Suprapubic skin (tissue), 4 donors: ENCODE data around the gene ZMAT3. TPM values are rescaled to one million over a fixed set of nuclear protein-coding genes. Genes with fewer than 3 reads are reported as not detected.

ENCODE experiments used
- DNase-seq, 2 donors: peaks; one replicate each; pipeline ENCODE4 v3.0.0-alpha.2; 2019; ENCODE audit warnings: low spot score in 2 of 2
- H3K27ac ChIP-seq: fragments of 200-600 bp; sonication (generic); one replicate; pipeline ENCODE4 v1.5.1; 2019
- H3K27me3 ChIP-seq: fragments of 200-600 bp; sonication (generic); one replicate; pipeline ENCODE4 v1.5.1; 2019
- H3K36me3 ChIP-seq: fragments of 200-600 bp; sonication (generic); one replicate; pipeline ENCODE4 v1.5.1; 2019
- H3K4me1 ChIP-seq: fragments of 200-600 bp; sonication (generic); one replicate; pipeline ENCODE4 v1.5.1; 2019
- H3K4me3 ChIP-seq: fragments of 200-600 bp; sonication (generic); one replicate; pipeline ENCODE4 v1.5.1; 2019; ENCODE audit warnings: mild to moderate bottlenecking
- H3K9me3 ChIP-seq: fragments of 200-600 bp; sonication (generic); one replicate; pipeline ENCODE4 v1.5.1; 2019
- CTCF ChIP-seq, 2 donors: fragments of 200-600 bp in 1 of 2; fragments of 450-650 bp in 1 of 2; sonication (generic) in 1 of 2; IDR thresholded peaks; one replicate each; pipeline ENCODE4 v1.5.1; 2016 to 2019; ENCODE audit warnings: antibody characterized with exemption in 2 of 2, mild to moderate bottlenecking in 1 of 2, moderate library complexity in 1 of 2
- EP300 ChIP-seq: sonication (generic); formaldehyde crosslinking; IDR thresholded peaks from one replicate; pipeline ENCODE4 v1.6.1; 2017; ENCODE audit warnings: antibody characterized with exemption
- POLR2A ChIP-seq, 2 donors: fragments of 450-650 bp; IDR thresholded peaks; one replicate each; pipeline ENCODE4 v1.6.1; 2017; ENCODE audit warnings: antibody characterized with exemption in 2 of 2, mild to moderate bottlenecking in 2 of 2, moderate library complexity in 2 of 2
- POLR2AphosphoS5 ChIP-seq, 3 donors: sonication (generic); formaldehyde crosslinking; IDR thresholded peaks; one replicate each; pipeline ENCODE4 v1.6.1; 2017; ENCODE audit warnings: antibody characterized with exemption in 3 of 3
- WGBS: methylation state at CpG from one replicate; pipeline ENCODE4 v1.1.5; 2018; 5-methylcytosine and 5-hydroxymethylcytosine counted together
- total RNA-seq, 4 donors: library from RNA; depleted of rRNA; stranded (reverse); fragments of >200 nt; gene quantifications; one replicate each; pipeline ENCODE4 v1.1.0, GENCODE V29; 2016

Gene ZMAT3
- total RNA-seq, 4 donors from 2014 or later: 11.3 to 13.5 (median 12.0) TPM

GRCh38 chr3:179029096-179029495 lies 42.5 kb downstream of the ZMAT3 start:
- 96% methylated on average over 3 of the region's 3 CpGs for WGBS
- Histone ChIP-seq H3K27me3 (no peaks in the 10 kb centered on the region), H3K9me3 (no peaks in the 10 kb centered on the region), H3K4me1 (no peaks in the 10 kb centered on the region), H3K36me3 (peaks cover 12% of the 10 kb centered on the region), H3K27ac (no peak overlapping the region), H3K4me3 (no peak overlapping the region)
- DNase-seq: no peak
- TF ChIP-seq POLR2A (IDR thresholded peaks at IDR 0.05): no peak
- TF ChIP-seq EP300: no peak
- no peak for TF ChIP-seq POLR2AphosphoS5 (IDR thresholded peaks at IDR 0.05)
- no peak for TF ChIP-seq CTCF (IDR thresholded peaks at IDR 0.05)

GRCh38 chr3:179028408-179028807 lies 43.2 kb downstream of the ZMAT3 start:
- Histone ChIP-seq H3K36me3 (peaks cover 15% of the 10 kb centered on the region), H3K9me3 (no peaks in the 10 kb centered on the region), H3K27me3 (no peaks in the 10 kb centered on the region), H3K4me3 (no peak overlapping the region), H3K4me1 (no peaks in the 10 kb centered on the region), H3K27ac (no peak overlapping the region)
- 76% methylated on average over 1 of the region's 1 CpG for WGBS
- no peak for TF ChIP-seq POLR2A (IDR thresholded peaks at IDR 0.05)
- TF ChIP-seq EP300: no peak
- TF ChIP-seq CTCF (IDR thresholded peaks at IDR 0.05): no peak
- no peak for TF ChIP-seq POLR2AphosphoS5 (IDR thresholded peaks at IDR 0.05)
- no peak for DNase-seq

GRCh38 chr3:179027326-179027900 lies 44.2 kb downstream of the ZMAT3 start:
- no peaks in the 10 kb centered on the region for H3K4me1 ChIP-seq
- no peaks in the 10 kb centered on the region for H3K9me3 ChIP-seq
- no peak overlapping the region for H3K4me3 ChIP-seq
- DNase-seq: no peak
- 49% methylated on average over 7 of the region's 7 CpGs for WGBS
- no peak overlapping the region for H3K27ac ChIP-seq
- no peaks in the 10 kb centered on the region for H3K27me3 ChIP-seq
- no peak for TF ChIP-seq EP300
- no peak for TF ChIP-seq CTCF (IDR thresholded peaks at IDR 0.05)
- TF ChIP-seq POLR2AphosphoS5 (IDR thresholded peaks at IDR 0.05): no peak
- no peak for TF ChIP-seq POLR2A (IDR thresholded peaks at IDR 0.05)
- H3K36me3 ChIP-seq: peaks cover 15% of the 10 kb centered on the region

GRCh38 chr3:179026636-179027035 lies 45.0 kb downstream of the ZMAT3 start:
- DNase-seq: no peak
- no peak for TF ChIP-seq CTCF (IDR thresholded peaks at IDR 0.05)
- TF ChIP-seq POLR2A (IDR thresholded peaks at IDR 0.05): no peak
- no peak for TF ChIP-seq EP300
- TF ChIP-seq POLR2AphosphoS5 (IDR thresholded peaks at IDR 0.05): no peak
- Histone ChIP-seq H3K27ac (no peak overlapping the region), H3K4me1 (no peaks in the 10 kb centered on the region), H3K9me3 (no peaks in the 10 kb centered on the region), H3K36me3 (peaks cover 15% of the 10 kb centered on the region), H3K27me3 (no peaks in the 10 kb centered on the region), H3K4me3 (no peak overlapping the region)
- 95% methylated on average over 2 of the region's 2 CpGs for WGBS

GRCh38 chr3:179021119-179021903 lies 50.3 kb downstream of the ZMAT3 start:
- Histone ChIP-seq H3K27ac (no peak overlapping the region), H3K4me1 (no peaks in the 10 kb centered on the region), H3K36me3 (peaks cover 11% of the 10 kb centered on the region), H3K27me3 (no peaks in the 10 kb centered on the region), H3K9me3 (no peaks in the 10 kb centered on the region), H3K4me3 (no peak overlapping the region)
- no peak for DNase-seq
- WGBS: 83% methylated on average over 4 of the region's 4 CpGs
- TF ChIP-seq EP300: no peak
- no peak for TF ChIP-seq CTCF (IDR thresholded peaks at IDR 0.05)
- TF ChIP-seq POLR2A (IDR thresholded peaks at IDR 0.05): no peak
- no peak for TF ChIP-seq POLR2AphosphoS5 (IDR thresholded peaks at IDR 0.05)
